Measurements from ENCODE around the gene PTPRM.

GRCh38 chr18:8041526-8042111, 474.5 kb downstream of the PTPRM start:
- no peak for TF ChIP-seq TAF1 (IDR thresholded peaks at IDR 0.05; ENCODE audit: low read depth, low read length)
- TF ChIP-seq POLR2A (IDR thresholded peaks at IDR 0.05; ENCODE audit: low read depth, low read length) = no peak
- TF ChIP-seq POLR2AphosphoS5 (IDR thresholded peaks at IDR 0.05; ENCODE audit: low read depth, low read length) = no peak
- no peak for TF ChIP-seq SPI1 (IDR thresholded peaks at IDR 0.05; ENCODE audit: low read depth, low read length)
- TF ChIP-seq PAX5 (IDR thresholded peaks at IDR 0.05; ENCODE audit: insufficient read depth, low read length, severe bottlenecking) = no peak
- TF ChIP-seq POU2F2 (IDR thresholded peaks at IDR 0.05; ENCODE audit: low read depth, low read length) = no peak

All from GM12891 (cell line).